NB4 (cell line): ENCODE results near the gene MLEC.

Source experiments
- DNase-seq: peaks from one replicate; pipeline ENCODE4 v3.0.0; 2010; ENCODE audit warnings: low read depth
- H3K4me3 ChIP-seq: one replicate; pipeline ENCODE4 v1.5.1; 2011; ENCODE audit warnings: mild to moderate bottlenecking, low read depth, low read length, moderate library complexity
- CTCF ChIP-seq: IDR thresholded peaks from one replicate; pipeline ENCODE4 v1.5.1; 2012; ENCODE audit warnings: low read depth, low read length
- MAX ChIP-seq: IDR thresholded peaks from 2 replicates; pipeline ENCODE4 v1.6.1; 2011; ENCODE audit warnings: low read depth, low read length
- MYC ChIP-seq: IDR thresholded peaks from 2 replicates; pipeline ENCODE4 v1.6.1; 2011; ENCODE audit warnings: low read depth, low read length
- POLR2A ChIP-seq: IDR thresholded peaks from 2 replicates; pipeline ENCODE4 v1.6.1; 2011; ENCODE audit warnings: mild to moderate bottlenecking; ENCODE audit not compliant: insufficient read length; ENCODE audit errors: extremely low read depth

Gene MLEC

DNA sequence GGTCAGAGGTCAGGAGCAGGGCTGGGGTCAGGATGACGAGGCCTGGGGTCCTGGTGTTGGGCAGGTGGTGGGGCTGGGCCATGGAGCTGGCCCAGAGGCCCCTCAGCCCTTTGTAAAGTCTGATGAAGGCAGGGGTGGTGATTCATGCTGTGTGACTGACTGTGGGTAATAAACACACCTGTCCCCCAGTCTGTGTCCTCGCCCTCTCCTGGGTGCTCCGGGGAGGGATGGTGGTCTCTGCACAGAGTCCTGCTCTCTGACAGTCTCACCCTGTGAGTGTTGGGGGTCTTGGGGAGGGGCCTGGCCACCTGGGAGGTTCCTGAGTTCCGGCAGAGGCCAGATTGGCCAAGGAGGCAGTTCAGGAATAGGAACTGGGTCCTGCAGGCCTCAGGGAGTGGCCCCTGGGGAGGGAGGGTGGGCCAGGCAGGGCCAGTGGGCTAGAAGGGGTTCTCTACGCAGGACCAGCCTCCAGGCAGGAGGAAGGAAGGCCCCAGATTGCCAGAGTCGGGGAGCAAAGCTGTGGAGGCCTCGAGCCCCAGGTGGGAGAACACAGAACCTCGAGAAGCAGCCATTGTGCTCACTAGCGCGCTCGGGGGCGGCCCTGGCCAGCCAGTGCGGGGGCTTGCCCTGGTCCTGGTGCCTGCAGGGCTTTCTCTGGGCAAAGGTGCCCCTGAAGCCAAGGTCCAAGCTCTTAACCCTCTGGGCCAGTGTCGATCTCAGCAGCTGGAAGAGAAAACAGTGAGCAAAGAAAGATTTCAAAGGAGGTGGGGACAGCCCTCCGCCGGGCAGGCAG lies 53.1 kb downstream of the MLEC start:
- DNase-seq: no peak
- TF ChIP-seq POLR2A (no peak), MAX (no peak), CTCF (no peak), MYC (no peak)

GRCh38 chr12:120740871-120741270 lies 53.9 kb downstream of the MLEC start:
- H3K4me3 ChIP-seq: no peak overlapping the region
- TF ChIP-seq MYC (no peak), CTCF (no peak), POLR2A (no peak), MAX (no peak)

More for the DNA sequence above, 53.1 kb downstream of the MLEC start:
- no peak overlapping the region for H3K4me3 ChIP-seq

GRCh38 chr12:120741476-120742421 lies 54.8 kb downstream of the MLEC start:
- no peak for DNase-seq
- TF ChIP-seq CTCF (no peak), MYC (no peak), POLR2A (no peak)
- H3K4me3 ChIP-seq: no peak overlapping the region

More at GRCh38 chr12:120740871-120741270, 53.9 kb downstream of the MLEC start:
- no peak for DNase-seq

DNA sequence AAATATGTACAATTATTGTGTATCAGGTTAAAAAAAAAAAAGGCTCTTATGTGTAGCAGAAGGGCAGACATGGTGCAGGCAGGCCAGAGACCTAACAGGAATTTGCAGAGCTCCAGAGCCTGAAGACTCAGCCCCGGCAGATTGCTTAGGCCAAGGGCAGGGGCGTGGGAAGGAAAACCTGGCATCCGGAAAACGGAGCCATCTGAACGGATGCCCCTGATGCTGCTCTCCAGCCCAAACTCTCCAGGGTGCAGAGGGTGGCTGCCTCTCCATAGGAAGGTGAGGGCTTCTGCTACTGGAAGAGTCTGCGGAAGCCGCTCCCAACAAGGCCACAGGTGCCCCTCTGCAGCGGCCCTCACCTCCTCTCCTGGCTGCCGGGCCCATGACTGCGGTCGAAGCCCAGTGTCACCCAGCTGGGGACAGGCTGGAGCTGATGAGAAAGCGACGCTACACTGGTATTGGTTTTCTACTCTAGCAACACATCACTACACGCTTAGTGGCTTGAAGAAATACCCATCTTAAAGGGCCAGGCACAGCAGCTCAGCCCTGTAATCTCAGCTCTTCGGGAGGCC lies 58.1 kb downstream of the MLEC start:
- TF ChIP-seq POLR2A (no peak), MYC (no peak), CTCF (no peak), MAX (no peak)
- H3K4me3 ChIP-seq: no peak overlapping the region
- no peak for DNase-seq

DNA sequence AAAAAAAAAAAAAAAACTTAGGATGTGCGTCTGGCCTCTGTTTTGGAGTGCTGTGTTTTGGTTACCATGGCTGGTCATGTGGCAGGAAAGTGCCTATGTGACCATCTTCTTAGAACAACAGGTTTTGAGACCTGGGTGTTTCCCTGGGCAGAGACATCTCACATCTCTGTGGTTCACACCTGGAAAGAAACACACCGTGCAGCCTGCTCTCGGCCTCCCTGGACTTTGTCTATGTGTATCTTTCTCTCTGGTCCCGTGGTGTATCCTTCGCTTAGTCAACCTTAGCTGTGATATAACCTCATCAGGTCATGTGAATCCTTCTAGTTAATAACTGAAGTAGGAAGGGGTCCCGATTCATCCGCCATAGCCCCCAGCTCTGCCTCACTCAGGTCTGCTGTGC lies 61.3 kb downstream of the MLEC start:
- TF ChIP-seq MYC: no peak
- TF ChIP-seq CTCF: no peak
- TF ChIP-seq POLR2A: no peak
- no peak for TF ChIP-seq MAX
- no peak for DNase-seq
- no peak overlapping the region for H3K4me3 ChIP-seq
